ENCODE results near the gene SUGP2. TPM values are rescaled to one million over a fixed set of nuclear protein-coding genes. Genes with fewer than 3 reads are reported as not detected.
A peak's percentile ranks its signal among the peaks of the same experiment; 100 is the strongest.

Gene SUGP2
- total RNA-seq, 1 experiment from 2014 or later: 95.2 TPM

DNA sequence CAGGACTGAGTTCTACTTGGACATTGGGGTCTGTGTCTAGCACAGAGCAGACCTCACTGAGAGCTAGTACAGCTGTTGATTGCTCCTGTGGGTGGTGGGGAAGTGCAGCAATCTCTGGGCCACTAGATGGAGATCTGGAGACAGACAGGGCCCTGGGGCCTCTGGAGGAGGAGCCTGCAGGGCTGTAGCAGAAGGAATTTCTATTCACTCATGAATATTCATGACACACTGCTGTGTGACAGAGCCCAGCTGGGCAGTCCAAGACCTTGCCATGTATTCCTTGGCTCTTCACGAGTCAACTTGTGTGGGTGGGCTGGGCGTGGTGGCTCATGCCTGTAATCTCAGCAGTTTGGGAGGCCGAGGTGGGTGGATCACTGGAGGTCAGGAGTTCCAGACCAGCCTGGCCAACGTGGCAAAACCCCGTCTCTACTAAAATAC is 37.5 kb downstream of the SUGP2 start:
- no peak overlapping the region for H2BK5ac ChIP-seq (ENCODE audit: insufficient read length, low read length)
- no peak overlapping the region for H4K91ac ChIP-seq (ENCODE audit: insufficient read length, low read depth, low read length)
- no peak overlapping the region for H2BK15ac ChIP-seq (ENCODE audit: low read depth, low read length)
- H2BK120ac ChIP-seq (ENCODE audit: low read depth, low read length, poor library complexity, severe bottlenecking): no peak overlapping the region
- no peak overlapping the region for H2BK20ac ChIP-seq (ENCODE audit: low read depth, low read length, poor library complexity, severe bottlenecking)
- Mint-ChIP-seq H3K9me3 (no peaks in the 10 kb centered on the region), H3K36me3 (ENCODE audit: insufficient read depth in 1 of 3, low read depth in 3 of 3) (peaks cover 36 to 72% (median 64%) of the 10 kb centered on the region in 3 experiments; a peak in 6 of 7 replicates), H3K27ac (peak overlapping the region in 1 of 3 experiments; percentile 79; a peak in 2 of 7 replicates), H3K27me3 (ENCODE audit: low read depth) (no peaks in the 10 kb centered on the region; the same call in 1 of the 2 replicates), H3K4me3 (no peak overlapping the region), H3K4me1 (peaks cover 8 to 20% of the 10 kb centered on the region in 2 experiments)
- no peak overlapping the region for H3K23ac ChIP-seq (ENCODE audit: insufficient read length, low read depth, low read length)
- no peak overlapping the region for H3K9ac ChIP-seq (ENCODE audit: extremely low read depth, insufficient read length, low read length)
- H3K79me1 ChIP-seq (ENCODE audit: insufficient read depth, low read depth, low read length, poor library complexity, severe bottlenecking): no peaks in the 10 kb centered on the region
- H3K18ac ChIP-seq (ENCODE audit: insufficient read length, low read depth, low read length): no peak overlapping the region
- H2BK12ac ChIP-seq (ENCODE audit: insufficient read length, low read depth, low read length): no peak overlapping the region
- no peak overlapping the region for H3K27ac ChIP-seq (ENCODE audit: insufficient read length, low read depth, low read length)
- no peaks in the 10 kb centered on the region for H3K79me2 ChIP-seq (ENCODE audit: insufficient read depth, low read length)
- DNase-seq: peak; percentile 88
- H3K4me2 ChIP-seq (ENCODE audit: insufficient read depth, insufficient read length, low read length): no peak overlapping the region
- H4K8ac ChIP-seq (replicated peaks; ENCODE audit: insufficient read length, low read depth, low read length): no peak overlapping the region
- WGBS (ENCODE audit: extremely low coverage, insufficient read length, low lambda C conversion rate): no CpG with 5 or more reads among the region's 5 CpGs
- H3K27me3 ChIP-seq (ENCODE audit: insufficient read depth, low read length): no peaks in the 10 kb centered on the region
- no peaks in the 10 kb centered on the region for H3K23me2 ChIP-seq (ENCODE audit: insufficient read length, low read depth, low read length, poor library complexity, severe bottlenecking)
- no peaks in the 10 kb centered on the region for H3K9me3 ChIP-seq (ENCODE audit: control insufficient read depth, low read depth, low read length)
- no peak overlapping the region for H2AK5ac ChIP-seq (ENCODE audit: insufficient read length, low read length)
- no peak overlapping the region for H3K56ac ChIP-seq (ENCODE audit: insufficient read length, low read depth, low read length)
- H3T11ph ChIP-seq (ENCODE audit: low read length): no peak overlapping the region
- no peak overlapping the region for H3K14ac ChIP-seq (ENCODE audit: insufficient read depth, low read length)
- TF ChIP-seq, protein P1, sequence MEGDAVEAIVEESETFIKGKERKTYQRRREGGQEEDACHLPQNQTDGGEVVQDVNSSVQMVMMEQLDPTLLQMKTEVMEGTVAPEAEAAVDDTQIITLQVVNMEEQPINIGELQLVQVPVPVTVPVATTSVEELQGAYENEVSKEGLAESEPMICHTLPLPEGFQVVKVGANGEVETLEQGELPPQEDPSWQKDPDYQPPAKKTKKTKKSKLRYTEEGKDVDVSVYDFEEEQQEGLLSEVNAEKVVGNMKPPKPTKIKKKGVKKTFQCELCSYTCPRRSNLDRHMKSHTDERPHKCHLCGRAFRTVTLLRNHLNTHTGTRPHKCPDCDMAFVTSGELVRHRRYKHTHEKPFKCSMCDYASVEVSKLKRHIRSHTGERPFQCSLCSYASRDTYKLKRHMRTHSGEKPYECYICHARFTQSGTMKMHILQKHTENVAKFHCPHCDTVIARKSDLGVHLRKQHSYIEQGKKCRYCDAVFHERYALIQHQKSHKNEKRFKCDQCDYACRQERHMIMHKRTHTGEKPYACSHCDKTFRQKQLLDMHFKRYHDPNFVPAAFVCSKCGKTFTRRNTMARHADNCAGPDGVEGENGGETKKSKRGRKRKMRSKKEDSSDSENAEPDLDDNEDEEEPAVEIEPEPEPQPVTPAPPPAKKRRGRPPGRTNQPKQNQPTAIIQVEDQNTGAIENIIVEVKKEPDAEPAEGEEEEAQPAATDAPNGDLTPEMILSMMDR (conservative IDR thresholded peaks at IDR 0.05): peak; percentile 73
- H3K4ac ChIP-seq (ENCODE audit: low read depth, low read length): no peak overlapping the region
- no peak overlapping the region for H4K5ac ChIP-seq (ENCODE audit: insufficient read length, low read depth, low read length)
- no peak overlapping the region for H2AFZ ChIP-seq (ENCODE audit: low read length)
- no peaks in the 10 kb centered on the region for H3K4me1 ChIP-seq (ENCODE audit: insufficient read depth, low read length)
- no peaks in the 10 kb centered on the region for H4K20me1 ChIP-seq (ENCODE audit: control insufficient read depth, insufficient read depth, insufficient read length)
